ENCODE data around the gene SGCD. TPM values are rescaled to one million over a fixed set of nuclear protein-coding genes. Genes with fewer than 3 reads are reported as not detected.

Gene SGCD
- 0.51 and 0.84 TPM in 2 replicates for total RNA-seq

DNA sequence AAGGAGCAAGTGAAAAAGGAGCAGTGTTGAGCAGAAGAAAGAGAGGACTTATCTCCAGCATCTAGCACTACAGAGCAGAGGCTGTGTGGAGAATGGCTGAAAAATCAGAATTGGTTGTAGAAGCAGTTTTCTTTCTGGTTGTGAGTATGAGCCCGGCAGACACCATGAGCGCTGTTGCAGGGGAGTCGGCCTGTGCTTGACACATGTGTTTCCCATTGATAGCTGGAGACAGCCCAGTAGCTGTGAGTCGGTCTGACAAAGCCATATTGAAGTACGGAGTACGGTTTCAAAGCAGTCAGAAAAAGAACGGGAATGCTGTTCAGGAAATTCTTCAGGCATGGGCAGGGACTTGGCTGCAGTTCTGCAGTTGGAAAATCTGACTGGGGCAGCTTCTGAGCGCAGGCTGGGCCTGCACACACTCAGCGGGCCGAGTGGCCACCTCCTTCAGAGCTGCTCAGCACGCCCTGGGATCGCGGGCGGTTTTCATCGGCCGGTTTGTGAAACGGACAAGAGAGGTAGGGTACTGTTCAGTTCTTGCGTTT is at the start of gene SGCD:
SGCD (plus strand) TSS at position 447 of the 542 bp plus-strand sequence.
- no peak for DNase-seq

DNA sequence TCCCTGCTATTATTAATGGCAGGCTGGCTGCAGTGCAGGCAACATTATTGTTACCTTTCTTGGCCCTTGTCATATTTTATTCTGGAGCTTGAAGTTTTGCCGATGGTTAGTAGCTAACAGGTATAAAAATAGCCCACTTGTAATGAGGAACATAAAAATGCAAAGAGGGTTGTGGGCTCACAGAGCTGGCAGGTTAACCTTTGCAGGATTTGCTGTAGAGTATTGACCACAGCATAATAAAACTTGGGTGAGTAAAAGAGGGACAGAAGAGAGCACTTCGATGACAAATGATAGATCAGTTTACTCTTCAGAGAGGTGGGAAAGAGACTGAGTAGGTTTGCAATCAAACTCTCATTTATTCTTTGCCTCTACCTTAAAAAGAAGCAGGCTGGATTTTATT is 49.7 kb upstream of the SGCD start:
- DNase-seq, result no peak

DNA sequence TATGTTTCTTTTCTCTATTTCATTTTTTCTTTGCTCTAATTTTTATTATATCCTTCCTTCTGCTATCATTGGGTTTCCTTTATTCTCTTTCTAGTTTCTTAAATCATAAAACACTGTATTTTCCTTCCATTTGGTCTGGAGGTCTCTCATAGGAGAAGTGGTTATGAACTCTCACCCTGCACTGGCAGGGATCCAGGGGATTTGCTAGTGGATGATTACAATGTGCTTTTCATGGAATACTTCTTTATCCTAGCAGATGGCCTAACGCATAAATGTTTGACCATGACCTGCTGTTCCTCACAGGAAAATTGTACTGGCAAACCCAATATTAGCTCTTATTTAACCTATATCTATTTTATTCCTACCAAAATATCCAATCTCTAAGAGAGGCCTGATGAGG is 31.5 kb upstream of the SGCD start:
- DNase-seq, result no peak

DNA sequence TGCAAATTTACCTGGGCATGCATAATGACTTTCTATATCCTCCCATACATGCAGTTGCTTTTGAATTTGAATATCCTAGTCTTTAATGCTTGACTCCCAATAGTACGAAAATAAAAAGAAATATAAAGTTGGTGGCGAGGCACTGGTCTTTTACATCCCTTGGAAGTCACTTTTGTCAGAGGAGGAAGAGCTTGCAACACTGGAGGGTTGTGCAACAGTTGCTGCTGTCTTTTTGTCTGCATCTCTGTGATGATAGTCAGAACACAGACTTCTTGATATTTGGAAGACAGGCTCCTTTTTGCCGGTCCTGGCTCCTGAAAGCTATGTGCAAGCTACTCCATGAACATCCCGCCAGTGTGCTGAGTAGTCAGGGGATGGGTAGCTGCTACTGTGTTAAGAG is 16.8 kb upstream of the SGCD start:
- no peak for DNase-seq

DNA sequence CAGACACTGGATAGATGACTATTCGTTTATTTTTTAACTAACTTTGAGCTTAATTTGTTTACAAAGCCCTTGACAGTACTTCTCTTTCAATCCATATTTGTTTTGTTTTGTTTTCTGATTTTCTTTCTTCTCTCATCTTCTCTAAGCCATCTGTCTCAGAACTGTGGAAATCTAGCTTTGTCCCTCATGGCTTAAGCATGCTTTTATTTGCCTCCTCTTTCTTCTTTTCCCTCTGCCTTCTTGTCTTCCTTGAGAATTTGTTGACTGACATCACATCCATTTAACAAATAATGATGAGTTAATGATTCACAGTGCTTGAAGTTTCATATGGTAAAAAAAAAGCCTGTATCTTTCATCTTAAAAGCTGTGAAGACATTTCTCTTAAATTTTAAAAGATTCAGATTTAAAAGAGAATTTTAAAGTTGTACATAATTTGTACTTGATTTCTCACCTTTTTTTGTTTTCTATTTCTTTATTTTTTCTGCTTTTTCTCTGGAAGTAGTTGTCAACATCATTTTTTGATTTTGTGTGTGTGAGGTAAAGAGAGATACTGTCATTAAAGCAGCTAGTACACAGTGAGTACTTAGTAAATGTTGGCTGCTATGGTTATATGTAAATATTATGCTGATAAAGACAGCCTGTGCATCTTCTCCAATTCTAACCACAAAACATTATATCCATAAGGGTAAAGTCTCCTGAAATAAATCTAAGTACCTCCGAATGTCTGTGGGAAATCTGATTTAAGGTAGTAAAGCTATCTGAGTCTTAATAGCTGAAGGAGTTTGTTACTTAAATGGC is 13.9 kb upstream of the SGCD start:
- no peak for DNase-seq

DNA sequence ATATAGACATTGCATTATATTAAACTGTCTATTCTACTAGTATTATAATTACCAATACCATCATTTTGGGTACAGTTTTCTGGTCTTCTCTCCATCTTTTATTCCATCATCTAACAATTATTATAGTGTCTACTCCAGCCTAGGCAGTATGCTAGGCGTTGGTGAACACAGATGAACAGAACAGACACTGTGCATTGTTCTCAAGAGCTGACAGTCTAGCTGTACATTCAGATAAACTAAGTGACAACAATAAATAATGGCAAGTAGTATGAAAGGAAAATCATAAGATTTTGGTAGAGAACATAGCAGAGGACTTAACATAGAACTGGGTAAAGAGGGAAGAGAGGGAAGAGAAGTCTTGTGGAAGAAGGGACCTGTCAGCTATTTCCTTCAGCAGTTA is 12.5 kb upstream of the SGCD start:
- no peak for DNase-seq

DNA sequence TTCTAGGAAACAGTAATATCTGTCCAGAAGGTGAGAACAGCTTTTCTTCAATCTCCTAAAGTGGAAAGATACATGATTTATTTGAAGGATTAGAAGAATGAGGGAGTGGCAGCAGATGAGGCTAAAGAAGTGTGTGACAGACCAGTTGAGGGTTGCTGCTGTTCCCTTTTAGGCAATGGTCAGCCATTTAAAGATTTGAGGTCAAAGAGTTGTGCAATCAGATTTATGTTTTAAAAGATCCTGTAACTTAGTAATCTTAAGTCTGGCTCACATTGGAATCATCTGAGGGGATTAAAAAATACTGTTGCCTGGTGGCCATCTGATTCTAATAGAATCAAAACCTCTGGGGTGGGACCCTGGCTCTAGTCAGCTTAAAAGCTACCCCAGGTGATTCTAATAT is 4.3 kb upstream of the SGCD start:
- no peak for DNase-seq

DNA sequence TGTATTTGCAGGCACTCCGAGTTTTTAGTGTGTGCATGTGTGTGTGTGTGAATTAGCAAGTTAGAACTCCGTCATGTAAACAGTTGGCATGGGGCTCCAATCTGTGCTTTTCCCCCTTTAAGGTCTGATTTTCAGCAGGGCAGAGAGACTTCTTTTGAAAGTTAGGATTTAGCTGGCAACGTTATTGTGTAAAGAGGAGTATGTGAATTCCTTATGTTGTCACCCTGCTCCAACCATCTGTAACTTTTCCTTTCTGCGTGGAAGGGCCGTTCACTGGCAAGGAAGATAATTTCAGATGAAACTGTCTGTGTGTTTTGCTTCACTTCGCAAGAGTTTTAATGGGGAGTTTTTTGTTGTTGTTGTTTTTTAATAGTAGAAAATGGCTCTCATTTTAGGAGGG is 332 bp downstream of the SGCD start:
- no peak for DNase-seq

DNA sequence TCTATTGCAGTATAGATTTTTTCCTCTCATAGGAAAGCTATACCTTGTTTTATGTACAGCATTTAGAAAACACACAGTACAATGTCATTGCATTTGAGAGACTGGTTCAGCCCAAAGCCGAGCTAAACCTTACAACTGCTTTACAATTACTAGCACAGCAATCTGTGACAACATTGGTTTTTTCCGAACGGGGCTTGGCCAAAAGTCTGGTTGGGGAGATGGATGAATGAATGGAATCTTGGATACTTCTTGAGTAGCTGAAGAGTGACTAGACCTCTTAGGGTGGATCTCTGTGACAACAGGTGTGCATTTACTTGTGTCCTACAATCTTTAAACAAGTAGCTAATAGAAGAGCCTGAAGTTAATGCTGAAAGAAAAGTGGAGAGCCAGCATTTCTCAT is 1.2 kb downstream of the SGCD start:
- DNase-seq, result no peak

DNA sequence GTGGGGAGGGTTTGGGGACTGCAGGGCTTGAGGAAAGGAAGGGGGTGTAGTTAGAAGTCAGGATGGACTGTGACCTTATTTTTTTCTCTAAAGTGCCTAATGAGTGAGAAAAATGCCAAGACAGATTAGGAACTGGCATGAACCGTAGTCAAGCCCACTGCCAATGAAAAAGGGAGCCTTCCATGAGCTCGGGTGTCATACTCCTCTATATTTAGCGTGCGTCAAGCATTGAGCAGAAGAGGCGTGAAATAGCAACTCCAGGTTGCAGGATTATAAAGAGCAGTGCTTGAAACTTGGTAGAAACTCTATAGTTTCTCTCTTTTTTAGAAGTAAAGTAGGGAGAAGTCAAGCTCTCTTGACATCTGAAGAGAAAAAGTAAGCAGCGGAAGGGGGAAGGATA is 1.8 kb downstream of the SGCD start:
- DNase-seq, result no peak

DNA sequence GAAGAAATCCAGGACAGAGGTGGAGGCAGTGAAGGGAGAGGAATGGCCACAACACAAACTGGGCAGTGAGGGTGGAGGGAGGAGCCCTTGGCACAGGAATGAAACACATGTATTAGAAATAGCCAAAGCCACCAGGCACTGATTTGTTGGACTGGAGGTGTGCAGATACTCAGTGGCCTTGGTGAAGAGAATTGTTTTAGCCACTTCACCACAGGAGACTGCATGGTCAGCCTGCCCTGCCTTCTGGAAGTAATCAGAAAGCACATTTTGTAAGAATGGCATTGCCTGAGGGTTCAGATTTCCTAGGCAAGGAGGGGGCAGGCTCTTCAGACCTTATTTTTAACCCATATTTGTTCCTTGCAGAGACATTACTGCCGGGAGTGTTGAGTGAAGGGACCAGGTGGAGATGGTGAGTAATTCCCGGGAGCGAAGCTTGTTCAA is 2.2 kb downstream of the SGCD start:
- no peak for DNase-seq

DNA sequence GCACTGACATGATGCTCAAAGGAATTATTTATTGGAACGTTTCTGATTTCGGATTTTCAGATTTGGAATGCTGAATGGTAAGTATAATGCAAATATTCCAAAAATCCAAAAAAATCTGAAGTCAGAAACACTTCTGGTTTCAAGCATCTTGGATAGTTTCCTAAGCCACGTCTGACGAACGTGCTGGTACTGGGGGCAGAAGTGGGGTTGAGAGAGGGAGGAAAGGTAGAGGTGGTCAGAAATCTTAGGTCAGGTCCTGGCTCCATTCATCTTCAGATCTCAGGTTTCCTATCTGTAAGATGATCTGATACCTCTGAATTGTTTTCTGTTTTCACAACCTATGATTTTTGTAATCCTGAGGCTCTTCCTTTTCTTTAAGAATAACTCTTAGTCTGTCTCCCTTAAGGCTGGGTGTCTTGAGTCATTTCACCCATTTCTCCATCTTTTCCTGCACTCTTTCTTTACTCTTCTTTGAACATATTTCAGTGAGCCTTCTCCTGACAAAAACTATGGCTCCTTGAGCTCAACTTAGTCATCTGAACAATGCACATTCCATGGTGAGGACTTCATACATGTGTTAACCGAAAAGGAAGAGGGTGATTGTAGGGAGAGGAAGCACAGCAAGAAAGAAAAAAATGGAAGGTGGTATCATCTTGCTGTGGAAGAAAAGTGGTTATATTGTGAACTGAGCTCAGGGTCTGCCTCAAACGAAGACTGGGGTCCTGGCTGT is 3.3 kb downstream of the SGCD start:
- no peak for DNase-seq

DNA sequence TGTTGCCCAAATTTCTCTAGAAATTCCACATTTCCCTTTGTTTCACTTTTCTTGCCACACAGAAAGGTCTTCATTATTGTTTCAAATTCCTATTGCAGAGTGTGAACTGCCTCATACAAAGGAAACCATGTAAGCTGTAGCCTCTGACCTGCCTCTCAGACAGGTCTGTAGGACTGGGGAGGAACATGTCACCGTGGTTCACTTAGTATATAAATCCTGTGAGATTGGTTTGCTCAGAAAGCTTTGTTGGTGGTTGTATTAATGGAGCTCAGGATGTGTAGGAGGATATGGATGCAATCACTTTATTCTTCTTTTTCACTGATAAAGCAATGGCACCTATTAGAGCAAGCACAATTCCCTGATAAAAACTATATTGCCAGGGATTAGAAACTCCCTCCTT is 4.2 kb downstream of the SGCD start:
- DNase-seq, result no peak

DNA sequence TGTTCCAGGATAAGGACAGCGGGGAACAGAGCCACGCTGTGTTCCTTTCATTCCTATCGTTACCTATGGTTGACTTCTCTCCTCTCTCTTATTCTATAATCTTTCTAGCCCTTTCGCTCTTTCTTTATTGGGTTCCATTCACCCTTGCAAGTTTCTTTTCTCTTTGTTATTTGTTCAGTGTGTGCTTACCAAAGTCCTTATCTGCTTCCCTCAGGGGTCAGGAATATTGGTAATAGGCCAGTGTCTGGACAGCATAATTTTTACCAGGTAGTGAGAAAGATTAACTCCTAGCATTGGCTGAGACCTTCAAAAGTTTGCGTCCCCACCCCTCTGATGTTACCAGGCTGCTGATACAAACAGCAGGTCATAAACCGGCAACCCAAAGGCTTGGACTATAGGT is 4.9 kb downstream of the SGCD start:
- DNase-seq, result no peak

DNA sequence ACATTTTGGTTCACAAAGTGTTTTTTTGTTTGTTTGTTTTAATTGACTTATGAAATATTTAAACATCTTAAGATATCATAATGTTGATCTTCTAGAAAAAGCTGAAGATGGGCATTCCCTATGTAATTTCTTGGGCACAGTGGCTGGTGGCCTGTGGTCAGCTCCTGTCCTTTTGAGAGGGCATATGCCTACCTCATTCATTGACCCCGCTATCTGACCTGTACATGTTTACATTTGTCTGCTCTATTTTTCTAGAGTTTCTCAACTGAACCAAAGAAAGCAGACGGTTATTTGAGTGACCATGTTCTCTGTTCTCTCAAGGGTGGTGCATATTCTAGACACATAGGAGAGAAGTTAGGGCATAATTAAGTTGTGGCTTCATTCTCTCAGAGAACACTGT is 5.3 kb downstream of the SGCD start:
- DNase-seq, result no peak

DNA sequence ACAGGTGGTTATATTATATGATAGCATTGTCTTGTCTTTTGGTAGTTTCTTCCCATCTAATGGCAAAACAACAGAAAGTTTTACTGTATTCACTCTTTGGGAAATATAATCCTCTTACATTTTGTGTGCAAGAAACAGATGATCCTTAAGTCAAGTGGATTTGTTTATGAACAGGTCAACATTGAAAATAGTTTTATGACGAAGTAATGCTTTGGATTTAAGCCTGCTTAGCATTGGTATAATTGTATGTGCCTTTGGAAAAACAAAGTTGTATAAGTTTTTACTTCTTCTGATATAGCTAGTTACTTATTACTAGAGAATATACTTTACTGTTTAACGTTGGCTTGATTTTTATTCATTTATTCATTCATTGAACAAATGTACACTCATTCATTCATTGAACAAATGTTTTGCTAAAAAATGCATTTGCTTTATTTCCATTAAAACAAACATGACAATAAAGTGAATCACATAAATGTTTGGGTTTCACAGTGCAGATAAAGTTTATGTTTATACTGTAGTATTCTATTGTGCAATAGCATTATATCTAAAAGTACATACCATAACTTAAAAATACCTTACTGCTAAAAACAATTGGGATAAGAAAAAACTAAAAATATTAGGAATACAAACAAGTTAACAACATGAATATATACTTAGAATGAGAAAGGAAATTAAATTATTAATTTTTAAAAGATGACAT is 12.3 kb downstream of the SGCD start:
- DNase-seq, result no peak

DNA sequence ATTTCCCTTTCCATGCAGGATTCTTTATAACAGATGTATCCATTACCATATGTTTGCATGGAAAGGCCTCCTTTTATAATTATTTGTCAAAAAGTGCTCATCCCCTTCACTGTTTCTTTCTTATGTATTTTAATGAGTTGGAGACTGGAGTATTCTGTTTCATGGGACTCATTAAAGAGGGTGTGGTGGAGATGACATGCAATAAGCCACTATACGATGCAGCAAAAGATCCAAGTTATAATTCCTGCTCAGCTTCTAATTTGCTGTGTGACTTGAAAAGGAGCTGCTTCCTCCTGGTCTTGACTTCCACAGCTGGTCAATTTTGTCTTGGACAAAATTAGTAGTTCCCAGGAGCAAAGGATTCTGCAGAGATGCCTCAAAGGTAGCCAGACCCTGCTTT is 13.9 kb downstream of the SGCD start:
- DNase-seq, result no peak

DNA sequence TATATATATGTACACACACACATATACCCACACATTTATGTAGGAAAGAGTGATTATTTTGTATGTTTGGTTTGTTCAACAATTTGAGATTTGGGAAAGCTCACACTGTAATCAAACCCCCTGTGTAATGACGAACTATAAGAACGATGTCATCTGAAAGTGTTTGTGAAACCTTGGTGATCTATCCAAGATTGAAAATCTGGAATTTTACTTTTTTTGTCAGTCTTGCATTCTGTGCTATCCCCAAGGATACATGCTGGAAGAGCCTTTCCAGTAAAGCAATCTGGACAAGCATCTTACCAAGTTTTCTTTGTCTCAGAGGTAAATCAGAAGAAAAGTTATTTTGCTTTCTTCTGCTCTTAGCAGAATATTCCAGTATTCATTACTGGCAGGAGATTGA is 23.3 kb downstream of the SGCD start:
- no peak for DNase-seq

DNA sequence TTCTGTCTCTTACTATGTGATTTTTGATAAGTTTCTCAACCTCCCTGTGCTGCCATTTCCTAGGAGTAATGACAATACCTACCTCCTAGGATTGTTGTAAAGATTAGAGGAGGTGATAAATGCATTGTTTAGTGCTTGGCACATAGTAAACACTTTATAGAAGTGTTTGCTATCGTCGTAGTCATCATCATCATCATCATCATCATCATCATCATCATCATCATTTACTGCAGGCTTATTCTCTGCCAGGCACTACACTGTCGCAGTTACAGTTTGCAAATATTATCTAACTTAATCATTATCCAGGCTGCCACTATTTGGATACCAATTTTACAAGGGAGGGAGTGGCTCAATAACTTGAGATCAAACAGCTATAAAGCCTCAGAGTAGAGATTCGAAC is 24.5 kb downstream of the SGCD start:
- no peak for DNase-seq

DNA sequence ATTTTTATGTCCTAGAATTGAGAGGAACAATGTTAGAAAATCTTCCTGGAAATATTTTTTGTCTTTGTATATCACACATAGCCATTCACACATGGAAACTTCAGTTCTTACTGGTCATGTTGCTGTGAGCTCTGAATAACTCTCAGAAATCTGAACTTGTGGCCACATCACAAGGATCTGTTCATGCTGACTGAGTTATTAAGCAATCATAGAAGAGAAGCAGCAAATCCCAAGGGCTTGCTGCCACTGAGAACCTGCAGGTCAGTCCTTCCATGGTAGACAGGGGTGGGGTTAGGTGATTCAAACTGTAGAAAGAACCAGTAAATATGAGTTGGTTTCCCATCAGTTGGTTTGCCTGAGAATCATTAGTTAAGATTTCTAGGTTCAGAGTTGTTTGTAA is 27.6 kb downstream of the SGCD start:
- no peak for DNase-seq

DNA sequence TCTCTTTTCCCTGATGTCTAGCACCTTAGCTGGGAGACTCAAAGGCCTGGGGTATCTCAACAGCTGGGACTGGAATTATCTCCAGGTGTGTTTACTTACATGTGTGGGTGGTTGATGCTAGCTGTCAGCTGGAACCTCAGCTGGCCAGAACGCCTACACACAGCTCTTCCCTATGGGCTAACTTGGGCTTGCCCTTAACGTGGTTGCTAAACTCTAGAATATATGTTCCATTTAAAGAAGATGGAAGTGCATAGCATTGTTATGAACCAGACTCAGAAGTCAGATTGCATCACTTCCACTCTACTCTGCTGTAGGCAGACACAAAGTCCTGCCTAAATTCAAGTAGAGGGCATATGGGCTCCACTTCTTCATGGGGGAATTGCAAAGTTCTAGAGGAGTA is 29.3 kb downstream of the SGCD start:
- no peak for DNase-seq

DNA sequence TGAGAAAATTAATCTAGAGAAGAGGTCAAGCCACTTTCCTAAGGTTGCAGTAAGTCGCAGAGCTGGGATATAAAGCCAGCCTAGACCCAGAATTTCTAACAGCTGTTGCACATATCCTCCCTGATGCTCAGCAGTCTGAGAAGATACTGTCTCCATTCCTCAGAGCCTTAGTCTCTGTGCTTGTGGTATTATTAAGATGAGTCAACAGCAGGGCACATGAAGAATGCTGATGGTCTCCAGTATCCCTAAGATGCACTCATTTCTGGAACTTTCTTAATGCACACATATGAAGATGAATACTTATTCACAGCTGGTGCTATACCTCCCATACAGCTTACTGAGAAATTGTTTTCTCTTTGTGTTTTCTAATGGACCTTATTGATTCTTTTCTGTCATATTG is 32.5 kb downstream of the SGCD start:
- DNase-seq, result no peak

DNA sequence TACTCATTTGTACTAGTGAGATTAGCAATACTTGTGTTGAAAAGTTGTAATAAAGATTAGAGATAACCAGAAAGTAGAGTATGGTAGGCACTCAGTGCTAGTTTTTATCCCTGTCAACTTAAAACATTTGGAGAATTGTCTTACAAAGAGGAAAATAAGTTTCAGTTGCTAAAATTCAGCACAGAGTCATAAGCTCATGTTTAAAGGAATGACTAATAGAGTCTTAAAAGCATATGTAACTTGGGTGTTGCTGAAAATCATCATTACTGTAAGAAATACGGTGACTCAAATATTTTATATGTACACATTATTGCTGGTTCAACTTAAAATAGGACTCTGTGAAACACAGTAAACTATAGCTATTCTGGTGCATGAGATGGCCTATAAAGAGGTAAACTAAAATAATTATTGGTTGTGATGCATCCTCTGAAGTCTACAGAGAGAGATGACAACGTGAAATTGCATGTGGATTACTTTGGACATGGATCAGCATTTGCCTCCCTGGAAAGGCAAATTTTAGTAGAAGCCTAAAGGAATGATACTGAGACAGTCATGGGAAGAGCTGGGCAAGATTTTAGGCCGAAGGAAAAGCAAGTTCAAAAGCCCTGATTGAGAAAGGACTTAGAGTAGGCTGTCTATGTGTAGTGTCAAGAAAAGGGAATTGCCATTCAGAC is 34.6 kb downstream of the SGCD start:
- DNase-seq, result no peak
